MM.1S (cell line): ENCODE measurements around the gene SH3BP2.

Experiments used
- DNase-seq: peaks from one replicate; pipeline ENCODE4 v3.0.0-alpha.2; 2015
- H2AFZ ChIP-seq: fragments of 300-600 bp; sonication (generic); 2 replicates; pipeline ENCODE4 v1.6.0; 2016; ENCODE audit warnings: antibody characterized with exemption, low read length
- H3F3A ChIP-seq: fragments of 300-600 bp; sonication (generic); 2 replicates; pipeline ENCODE4 v1.6.1; 2016; ENCODE audit warnings: mild to moderate bottlenecking, antibody characterized with exemption, low read length, moderate library complexity, mixed read lengths; ENCODE audit not compliant: insufficient read depth
- H3K27ac ChIP-seq: fragments of 300-600 bp; sonication (generic); 2 replicates; pipeline ENCODE4 v1.5.1; 2016; ENCODE audit warnings: mild to moderate bottlenecking, low read length
- H3K27me3 ChIP-seq: fragments of 300-600 bp; sonication (generic); replicated peaks from 2 replicates; pipeline ENCODE4 v1.6.0; 2016; ENCODE audit warnings: low read length; ENCODE audit not compliant: insufficient read depth
- H3K36me3 ChIP-seq: fragments of 300-600 bp; sonication (generic); replicated peaks from 2 replicates; pipeline ENCODE4 v1.6.1; 2016; ENCODE audit warnings: mild to moderate bottlenecking, low read length, mixed read lengths; ENCODE audit not compliant: insufficient read depth
- H3K4me1 ChIP-seq: fragments of 300-600 bp; sonication (generic); 2 replicates; pipeline ENCODE4 v1.6.1; 2016; ENCODE audit warnings: low read length, mixed read lengths
- H3K4me2 ChIP-seq: fragments of 300-600 bp; sonication (generic); 2 replicates; pipeline ENCODE4 v1.6.0; 2016; ENCODE audit warnings: low read depth, low read length
- H3K4me3 ChIP-seq: fragments of 300-600 bp; sonication (generic); 2 replicates; pipeline ENCODE4 v1.5.1; 2016; ENCODE audit warnings: low read length, mixed read lengths
- H3K79me2 ChIP-seq: fragments of 300-600 bp; sonication (generic); 2 replicates; pipeline ENCODE4 v1.6.1; 2016; ENCODE audit warnings: mixed run types, low read length, mixed read lengths
- H3K9ac ChIP-seq: fragments of 300-600 bp; sonication (generic); 2 replicates; pipeline ENCODE4 v1.6.1; 2016; ENCODE audit warnings: low read length, mixed read lengths
- H3K9me2 ChIP-seq: fragments of 300-600 bp; sonication (generic); replicated peaks from 2 replicates; pipeline ENCODE4 v1.6.1; 2016; ENCODE audit warnings: mild to moderate bottlenecking, low read length, mixed read lengths; ENCODE audit not compliant: insufficient read depth
- H3K9me3 ChIP-seq: fragments of 300-600 bp; sonication (generic); replicated peaks from 2 replicates; pipeline ENCODE4 v1.6.1; 2016; ENCODE audit warnings: mild to moderate bottlenecking, low read length, mixed read lengths; ENCODE audit not compliant: insufficient read depth
- H4K20me1 ChIP-seq: fragments of 300-600 bp; sonication (generic); 2 replicates; pipeline ENCODE4 v1.6.1; 2016; ENCODE audit warnings: mild to moderate bottlenecking, low read length, moderate library complexity, mixed read lengths; ENCODE audit not compliant: insufficient read depth
- EZH2 ChIP-seq: fragments of 300-600 bp; sonication (generic); optimal IDR thresholded peaks from 2 replicates; pipeline ENCODE3; 2017; ENCODE audit warnings: low read depth, mild to moderate bottlenecking, antibody characterized with exemption, low read length, mixed read lengths
- EZH2phosphoT487 ChIP-seq: fragments of 300-600 bp; sonication (generic); IDR thresholded peaks from 2 replicates; pipeline ENCODE4 v1.6.1; 2018; ENCODE audit warnings: antibody characterized with exemption, low read length
- TF ChIP-seq, protein P1 (sequence below): fragments of 300-600 bp; sonication (generic); IDR thresholded peaks from 2 replicates; pipeline ENCODE4 v1.5.1; 2016; ENCODE audit warnings: antibody characterized with exemption, low read length, mixed read lengths

Gene SH3BP2

DNA sequence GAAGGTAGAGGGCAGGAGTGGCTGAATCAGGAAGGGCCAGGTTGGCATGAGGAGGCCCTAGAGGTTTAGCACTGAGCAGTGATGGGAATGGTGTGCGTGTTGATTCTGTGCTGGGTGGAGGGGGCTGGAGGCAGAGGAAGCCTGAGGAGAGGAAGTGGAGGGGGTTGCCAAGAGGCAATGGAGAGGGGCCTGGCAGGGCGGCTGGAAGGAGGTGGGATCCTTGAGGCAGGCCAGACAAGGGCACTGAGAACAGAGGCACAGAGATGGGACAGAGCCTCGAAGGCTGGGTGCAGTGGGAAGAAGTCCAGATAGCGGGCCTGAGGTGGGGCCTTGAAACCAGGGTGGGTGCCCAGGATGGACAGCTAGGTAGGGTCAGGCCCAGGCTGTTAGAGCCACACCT lies 24.3 kb downstream of the SH3BP2 start:
- H3K36me3 ChIP-seq, result no peaks in the 10 kb centered on the region
- H3K9me3 ChIP-seq, result no peaks in the 10 kb centered on the region
- H2AFZ ChIP-seq, result no peak overlapping the region
- no peaks in the 10 kb centered on the region for H3K27me3 ChIP-seq
- H3K4me3 ChIP-seq, result no peak overlapping the region
- TF ChIP-seq EZH2phosphoT487, result no peak
- TF ChIP-seq EZH2, result no peak
- TF ChIP-seq, protein P1, sequence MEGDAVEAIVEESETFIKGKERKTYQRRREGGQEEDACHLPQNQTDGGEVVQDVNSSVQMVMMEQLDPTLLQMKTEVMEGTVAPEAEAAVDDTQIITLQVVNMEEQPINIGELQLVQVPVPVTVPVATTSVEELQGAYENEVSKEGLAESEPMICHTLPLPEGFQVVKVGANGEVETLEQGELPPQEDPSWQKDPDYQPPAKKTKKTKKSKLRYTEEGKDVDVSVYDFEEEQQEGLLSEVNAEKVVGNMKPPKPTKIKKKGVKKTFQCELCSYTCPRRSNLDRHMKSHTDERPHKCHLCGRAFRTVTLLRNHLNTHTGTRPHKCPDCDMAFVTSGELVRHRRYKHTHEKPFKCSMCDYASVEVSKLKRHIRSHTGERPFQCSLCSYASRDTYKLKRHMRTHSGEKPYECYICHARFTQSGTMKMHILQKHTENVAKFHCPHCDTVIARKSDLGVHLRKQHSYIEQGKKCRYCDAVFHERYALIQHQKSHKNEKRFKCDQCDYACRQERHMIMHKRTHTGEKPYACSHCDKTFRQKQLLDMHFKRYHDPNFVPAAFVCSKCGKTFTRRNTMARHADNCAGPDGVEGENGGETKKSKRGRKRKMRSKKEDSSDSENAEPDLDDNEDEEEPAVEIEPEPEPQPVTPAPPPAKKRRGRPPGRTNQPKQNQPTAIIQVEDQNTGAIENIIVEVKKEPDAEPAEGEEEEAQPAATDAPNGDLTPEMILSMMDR, result no peak
- no peak overlapping the region for H3K27ac ChIP-seq
- peak overlapping the region; percentile 88; the same call in 1 of the 2 replicates for H3K4me2 ChIP-seq
- no peaks in the 10 kb centered on the region for H3K9me2 ChIP-seq
- H3K9ac ChIP-seq, result no peak overlapping the region
- no peaks in the 10 kb centered on the region for H4K20me1 ChIP-seq
- no peaks in the 10 kb centered on the region for H3F3A ChIP-seq
- peaks cover 10% of the 10 kb centered on the region for H3K4me1 ChIP-seq
- peaks cover 78% of the 10 kb centered on the region for H3K79me2 ChIP-seq
- no peak for DNase-seq

DNA sequence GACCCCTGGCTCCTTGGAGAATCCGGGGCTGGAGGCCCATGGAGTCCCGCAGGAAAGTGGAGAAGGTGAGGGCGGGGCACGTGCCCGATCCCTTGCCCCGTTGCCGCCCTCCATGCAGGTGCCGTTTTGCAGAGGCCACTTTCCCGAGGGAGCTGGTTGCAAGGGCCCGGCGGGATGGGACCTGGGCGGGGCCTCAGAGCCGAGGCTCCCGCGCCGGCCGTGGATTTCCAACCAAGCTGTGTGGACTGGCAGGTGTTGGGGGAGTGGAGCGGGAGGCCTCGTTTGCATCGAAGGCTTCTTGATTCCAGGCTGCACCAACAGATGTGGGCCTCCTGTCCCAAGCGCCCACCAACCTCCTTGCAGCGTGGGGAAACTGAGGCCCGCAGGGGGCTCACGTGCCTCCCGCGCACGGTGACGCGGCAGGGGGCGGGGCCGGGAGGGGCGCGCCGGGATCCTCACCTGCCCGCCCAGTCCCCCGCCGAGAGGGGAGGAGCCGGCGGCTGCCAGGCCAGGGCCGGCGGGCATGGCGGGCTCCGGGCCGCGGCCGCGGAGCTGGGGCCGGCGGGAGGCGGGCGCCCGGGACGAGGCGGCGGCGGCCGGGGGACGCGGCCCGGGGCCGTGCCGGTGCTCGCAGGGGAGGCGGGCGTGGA lies 24.9 kb downstream of the SH3BP2 start:
- H3K4me2 ChIP-seq, result peak overlapping the region; percentile 88
- TF ChIP-seq, protein P1, result no peak
- no peak for TF ChIP-seq EZH2
- no peak for TF ChIP-seq EZH2phosphoT487

DNA sequence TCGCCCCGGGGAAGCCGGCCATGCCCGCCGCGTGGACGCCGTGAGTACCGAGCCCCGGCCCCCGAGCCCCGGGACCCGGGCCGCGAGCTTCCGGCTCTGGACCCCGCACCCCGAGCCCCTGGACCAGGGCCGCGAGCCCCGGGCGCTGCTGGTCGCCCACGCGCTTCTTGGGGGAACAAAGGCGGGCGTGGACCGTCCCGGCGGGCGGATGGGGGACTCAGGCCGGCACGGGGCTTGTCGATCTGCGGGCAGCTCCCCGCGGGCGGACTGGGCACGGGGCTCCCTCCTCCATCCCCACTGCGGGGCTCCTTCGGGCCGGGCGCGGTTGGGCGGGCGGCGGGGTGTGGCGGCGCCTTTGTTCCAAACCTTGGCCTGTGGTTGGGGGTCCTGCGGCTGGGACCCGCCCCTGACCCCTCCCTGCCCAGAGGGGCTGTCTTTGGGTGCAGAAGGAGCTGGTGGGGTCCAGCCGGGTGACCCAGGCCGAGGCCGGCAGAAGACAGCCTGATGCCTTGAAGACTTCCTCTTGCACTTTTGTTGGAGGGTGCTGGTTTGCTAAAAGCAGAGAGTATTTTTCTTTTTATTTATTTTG lies 25.6 kb downstream of the SH3BP2 start:
- peaks cover 6% of the 10 kb centered on the region for H3K4me1 ChIP-seq

More for the DNA sequence above, 24.9 kb downstream of the SH3BP2 start:
- Histone ChIP-seq H3K4me3 (peak overlapping the region; percentile 50), H3K36me3 (no peaks in the 10 kb centered on the region), H3K9me2 (no peaks in the 10 kb centered on the region), H3K27me3 (no peaks in the 10 kb centered on the region), H3F3A (no peaks in the 10 kb centered on the region), H3K79me2 (peaks cover 72% of the 10 kb centered on the region), H3K9me3 (no peaks in the 10 kb centered on the region), H2AFZ (peak overlapping the region; percentile 50; the same call in 1 of the 2 replicates), H3K9ac (no peak overlapping the region; the same call in 1 of the 2 replicates), H3K4me1 (peaks cover 10% of the 10 kb centered on the region), H4K20me1 (no peaks in the 10 kb centered on the region), H3K27ac (no peak overlapping the region)
- DNase-seq, result peak; percentile 57

More for the DNA sequence above, 25.6 kb downstream of the SH3BP2 start:
- Histone ChIP-seq H3K4me3 (peak overlapping the region; percentile 72), H3K36me3 (no peaks in the 10 kb centered on the region), H4K20me1 (no peaks in the 10 kb centered on the region), H3F3A (no peaks in the 10 kb centered on the region), H2AFZ (0 out of 2 replicates have a peak overlapping the region, but pooled peaks have one; percentile 31), H3K79me2 (peaks cover 66% of the 10 kb centered on the region), H3K27me3 (no peaks in the 10 kb centered on the region), H3K27ac (no peak overlapping the region), H3K9me3 (no peaks in the 10 kb centered on the region), H3K9ac (peak overlapping the region; percentile 67; the same call in 1 of the 2 replicates), H3K9me2 (no peaks in the 10 kb centered on the region), H3K4me2 (peak overlapping the region; percentile 78)
- TF ChIP-seq EZH2, result no peak
- DNase-seq, result no peak
